Sigmoid colon (tissue), 4 donors: ENCODE data around the gene HVCN1.

ENCODE experiments used
- CTCF ChIP-seq, 4 experiments: fragments of 450-650 bp in 3 of 4; fragments of 200-600 bp in 1 of 4; IDR thresholded peaks; one replicate each; pipeline ENCODE4 v1.5.1; 2016 to 2019; ENCODE audit warnings: antibody characterized with exemption in 4 of 4, mild to moderate bottlenecking in 3 of 4, moderate library complexity in 2 of 4
- EP300 ChIP-seq, 4 donors: sonication (generic); formaldehyde crosslinking; IDR thresholded peaks; one replicate each; pipeline ENCODE4 v1.6.1; 2017; ENCODE audit warnings: antibody characterized with exemption in 4 of 4

GRCh38 chr12:110676171-110676570, 12.7 kb downstream of the HVCN1 start:
- no peak for TF ChIP-seq EP300 (IDR thresholded peaks at IDR 0.05)
- no peak for TF ChIP-seq CTCF (IDR thresholded peaks at IDR 0.05)
